ENCODE results near the gene LYRM9.
"Not testable (repeated sequence)": the region's sequence is repeated elsewhere in the genome, so short reads cannot be mapped to it uniquely, and the experiment has no call there.

Gene LYRM9

GRCh38 chr17:27889711-27890251 lies 3.4 kb downstream of the LYRM9 start:
- Histone ChIP-seq H3K4me1 (ENCODE audit: control insufficient read depth, low read depth, low read length) (peaks cover 44% of the 10 kb centered on the region), H3K27me3 (ENCODE audit: control insufficient read depth, insufficient read depth, low read length) (peaks cover 16% of the 10 kb centered on the region), H3K9ac (ENCODE audit: low read length) (no peak overlapping the region), H3K9me3 (ENCODE audit: control insufficient read depth, low read depth, low read length) (no peaks in the 10 kb centered on the region), H3K4me3 (ENCODE audit: low read length) (no peak overlapping the region), H3K36me3 (ENCODE audit: control insufficient read depth, low read depth, low read length) (no peaks in the 10 kb centered on the region), H3K27ac (ENCODE audit: low read length) (no peak overlapping the region)

GRCh38 chr17:27888945-27889344 lies 4.2 kb downstream of the LYRM9 start:
- H3K36me3 ChIP-seq (ENCODE audit: control insufficient read depth, low read depth, low read length), result no peaks in the 10 kb centered on the region
- H3K9me3 ChIP-seq (ENCODE audit: control insufficient read depth, low read depth, low read length), result no peaks in the 10 kb centered on the region
- H3K27ac ChIP-seq (ENCODE audit: low read length), result peak overlapping the region; percentile 73
- H3K4me3 ChIP-seq (ENCODE audit: low read length), result peak overlapping the region; percentile 11
- peak overlapping the region; percentile 33 for H3K9ac ChIP-seq (ENCODE audit: low read length)
- H3K4me1 ChIP-seq (ENCODE audit: control insufficient read depth, low read depth, low read length), result peaks cover 35% of the 10 kb centered on the region
- peaks cover 16% of the 10 kb centered on the region for H3K27me3 ChIP-seq (ENCODE audit: control insufficient read depth, insufficient read depth, low read length)

- Histone ChIP-seq H3K4me1 (ENCODE audit: control insufficient read depth, low read depth, low read length) (peaks cover 29% of the 10 kb centered on the region), H3K27me3 (ENCODE audit: control insufficient read depth, insufficient read depth, low read length) (peaks cover 16% of the 10 kb centered on the region), H3K9me3 (ENCODE audit: control insufficient read depth, low read depth, low read length) (no peaks in the 10 kb centered on the region), H3K27ac (ENCODE audit: low read length) (no peak overlapping the region), H3K9ac (ENCODE audit: low read length) (no peak overlapping the region), H3K36me3 (ENCODE audit: control insufficient read depth, low read depth, low read length) (no peaks in the 10 kb centered on the region), H3K4me3 (ENCODE audit: low read length) (no peak overlapping the region)
Observed at GRCh38 chr17:27888067-27888466, 5.1 kb downstream of the LYRM9 start.

GRCh38 chr17:27886348-27886906 lies 6.7 kb downstream of the LYRM9 start:
- H3K9me3 ChIP-seq (ENCODE audit: control insufficient read depth, low read depth, low read length); H3K9ac ChIP-seq (ENCODE audit: low read length): not testable (repeated sequence)

GRCh38 chr17:27882162-27882840 lies 10.9 kb downstream of the LYRM9 start:
- Histone ChIP-seq H3K4me3 (ENCODE audit: low read length) (no peak overlapping the region), H3K9ac (ENCODE audit: low read length) (no peak overlapping the region), H3K9me3 (ENCODE audit: control insufficient read depth, low read depth, low read length) (no peaks in the 10 kb centered on the region), H3K27ac (ENCODE audit: low read length) (no peak overlapping the region), H3K27me3 (ENCODE audit: control insufficient read depth, insufficient read depth, low read length) (no peaks in the 10 kb centered on the region), H3K36me3 (ENCODE audit: control insufficient read depth, low read depth, low read length) (no peaks in the 10 kb centered on the region), H3K4me1 (ENCODE audit: control insufficient read depth, low read depth, low read length) (no peaks in the 10 kb centered on the region)

More at GRCh38 chr17:27886348-27886906, 6.7 kb downstream of the LYRM9 start:
- H3K4me3 ChIP-seq (ENCODE audit: low read length); H3K27me3 ChIP-seq (ENCODE audit: control insufficient read depth, insufficient read depth, low read length); H3K27ac ChIP-seq (ENCODE audit: low read length); H3K36me3 ChIP-seq (ENCODE audit: control insufficient read depth, low read depth, low read length): not testable (repeated sequence)
- peaks cover 21% of the 10 kb centered on the region for H3K4me1 ChIP-seq (ENCODE audit: control insufficient read depth, low read depth, low read length)

- H3K27ac ChIP-seq (ENCODE audit: low read length), result no peak overlapping the region
- no peaks in the 10 kb centered on the region for H3K27me3 ChIP-seq (ENCODE audit: control insufficient read depth, insufficient read depth, low read length)
Observed at GRCh38 chr17:27879987-27880608, 13.1 kb downstream of the LYRM9 start.

GRCh38 chr17:27878776-27879562 lies 14.2 kb downstream of the LYRM9 start:
- Histone ChIP-seq H3K9me3 (ENCODE audit: control insufficient read depth, low read depth, low read length) (no peaks in the 10 kb centered on the region), H3K27me3 (ENCODE audit: control insufficient read depth, insufficient read depth, low read length) (no peaks in the 10 kb centered on the region), H3K4me3 (ENCODE audit: low read length) (no peak overlapping the region), H3K36me3 (ENCODE audit: control insufficient read depth, low read depth, low read length) (no peaks in the 10 kb centered on the region), H3K27ac (ENCODE audit: low read length) (no peak overlapping the region), H3K4me1 (ENCODE audit: control insufficient read depth, low read depth, low read length) (no peaks in the 10 kb centered on the region), H3K9ac (ENCODE audit: low read length) (no peak overlapping the region)

More at GRCh38 chr17:27879987-27880608, 13.1 kb downstream of the LYRM9 start:
- H3K4me1 ChIP-seq (ENCODE audit: control insufficient read depth, low read depth, low read length), result no peaks in the 10 kb centered on the region
- no peaks in the 10 kb centered on the region for H3K36me3 ChIP-seq (ENCODE audit: control insufficient read depth, low read depth, low read length)
- no peaks in the 10 kb centered on the region for H3K9me3 ChIP-seq (ENCODE audit: control insufficient read depth, low read depth, low read length)
- H3K9ac ChIP-seq (ENCODE audit: low read length), result no peak overlapping the region
- H3K4me3 ChIP-seq (ENCODE audit: low read length), result no peak overlapping the region

GRCh38 chr17:27873746-27874145 lies 19.4 kb downstream of the LYRM9 start:
- Histone ChIP-seq H3K27ac (ENCODE audit: low read length) (no peak overlapping the region), H3K4me1 (ENCODE audit: control insufficient read depth, low read depth, low read length) (no peaks in the 10 kb centered on the region), H3K4me3 (ENCODE audit: low read length) (no peak overlapping the region), H3K36me3 (ENCODE audit: control insufficient read depth, low read depth, low read length) (no peaks in the 10 kb centered on the region), H3K9ac (ENCODE audit: low read length) (no peak overlapping the region), H3K9me3 (ENCODE audit: control insufficient read depth, low read depth, low read length) (no peaks in the 10 kb centered on the region), H3K27me3 (ENCODE audit: control insufficient read depth, insufficient read depth, low read length) (no peaks in the 10 kb centered on the region)

- H3K36me3 ChIP-seq (ENCODE audit: control insufficient read depth, low read depth, low read length), result no peaks in the 10 kb centered on the region
- H3K27me3 ChIP-seq (ENCODE audit: control insufficient read depth, insufficient read depth, low read length), result no peaks in the 10 kb centered on the region
- no peaks in the 10 kb centered on the region for H3K9me3 ChIP-seq (ENCODE audit: control insufficient read depth, low read depth, low read length)
- H3K4me3 ChIP-seq (ENCODE audit: low read length), result no peak overlapping the region
- no peaks in the 10 kb centered on the region for H3K4me1 ChIP-seq (ENCODE audit: control insufficient read depth, low read depth, low read length)
- H3K9ac ChIP-seq (ENCODE audit: low read length), result no peak overlapping the region
- H3K27ac ChIP-seq (ENCODE audit: low read length), result no peak overlapping the region
Observed at GRCh38 chr17:27873211-27873610, 20.0 kb downstream of the LYRM9 start.

- no peak overlapping the region for H3K4me3 ChIP-seq (ENCODE audit: low read length)
- no peak overlapping the region for H3K27ac ChIP-seq (ENCODE audit: low read length)
- no peaks in the 10 kb centered on the region for H3K27me3 ChIP-seq (ENCODE audit: control insufficient read depth, insufficient read depth, low read length)
- H3K9me3 ChIP-seq (ENCODE audit: control insufficient read depth, low read depth, low read length), result no peaks in the 10 kb centered on the region
- no peaks in the 10 kb centered on the region for H3K4me1 ChIP-seq (ENCODE audit: control insufficient read depth, low read depth, low read length)
- no peaks in the 10 kb centered on the region for H3K36me3 ChIP-seq (ENCODE audit: control insufficient read depth, low read depth, low read length)
- no peak overlapping the region for H3K9ac ChIP-seq (ENCODE audit: low read length)
Observed at GRCh38 chr17:27872776-27873175, 20.4 kb downstream of the LYRM9 start.

GRCh38 chr17:27871407-27871806 lies 21.8 kb downstream of the LYRM9 start:
- H3K4me1 ChIP-seq (ENCODE audit: control insufficient read depth, low read depth, low read length), result no peaks in the 10 kb centered on the region
- no peaks in the 10 kb centered on the region for H3K27me3 ChIP-seq (ENCODE audit: control insufficient read depth, insufficient read depth, low read length)
- no peak overlapping the region for H3K27ac ChIP-seq (ENCODE audit: low read length)
- no peak overlapping the region for H3K4me3 ChIP-seq (ENCODE audit: low read length)
- no peaks in the 10 kb centered on the region for H3K36me3 ChIP-seq (ENCODE audit: control insufficient read depth, low read depth, low read length)
- no peaks in the 10 kb centered on the region for H3K9me3 ChIP-seq (ENCODE audit: control insufficient read depth, low read depth, low read length)
- no peak overlapping the region for H3K9ac ChIP-seq (ENCODE audit: low read length)

Data from iPS-18a (cell line).